Kidney (tissue), 14 donors: Measurements from ENCODE around the gene CTNND2. TPM values are rescaled to one million over a fixed set of nuclear protein-coding genes. Genes with fewer than 3 reads are reported as not detected.

Source experiments
- DNase-seq, 5 donors: peaks; one replicate each; pipeline ENCODE4 v3.0.0-alpha.2; 2013 to 2020
- FAIRE-seq: peaks from 2 replicates; lab custom pipeline; 2012; peaks lifted over from hg19 to GRCh38; lab: Jason Lieb, UNC
- H3K27ac ChIP-seq, 2 donors: one replicate each; pipeline ENCODE4 v1.7.0; 2013; ENCODE audit warnings: low read depth in 2 of 2, low read length in 2 of 2, inconsistent platforms in 1 of 2
- H3K27me3 ChIP-seq: one replicate; pipeline ENCODE4 v1.7.1; 2013; ENCODE audit warnings: low read length, inconsistent platforms; ENCODE audit not compliant: control insufficient read depth, insufficient read depth
- H3K36me3 ChIP-seq, 3 donors: one replicate each; pipeline versions ENCODE4 v1.7.0 to v1.7.1; 2013; ENCODE audit warnings: low read length in 3 of 3, control low read depth in 1 of 3, inconsistent platforms in 1 of 3; ENCODE audit not compliant: insufficient read depth in 3 of 3, control insufficient read depth in 2 of 3
- H3K4me1 ChIP-seq, 3 donors: one replicate each; pipeline versions ENCODE4 v1.7.0 to v1.7.1; 2013; ENCODE audit warnings: low read length in 3 of 3, inconsistent platforms in 1 of 3, low read depth in 1 of 3; ENCODE audit not compliant: control insufficient read depth in 2 of 3, insufficient read depth in 2 of 3
- H3K4me3 ChIP-seq, 3 donors: one replicate each; pipeline versions ENCODE4 v1.7.0 to v1.8.1; 2013; ENCODE audit warnings: low read length in 3 of 3, control low read depth in 1 of 3, inconsistent platforms in 1 of 3
- H3K9ac ChIP-seq, 3 donors: one replicate each; pipeline versions ENCODE4 v1.7.0 to v1.7.1; 2013; ENCODE audit warnings: low read length in 3 of 3, control low read depth in 1 of 3, inconsistent platforms in 1 of 3
- H3K9me3 ChIP-seq, 3 donors: one replicate each; pipeline versions ENCODE4 v1.7.0 to v1.7.1; 2013; ENCODE audit warnings: low read length in 3 of 3, control low read depth in 1 of 3, inconsistent platforms in 1 of 3; ENCODE audit not compliant: control insufficient read depth in 2 of 3, insufficient read depth in 1 of 3
- intact Hi-C: fragments of 100-400 bp; cut with DNase I; formaldehyde crosslinking; loops from one replicate; pipeline ENCODE4 v1.11.1; 2022
- polyA plus RNA-seq: library from polyadenylated mRNA; stranded (reverse); fragments of 350-450 nt; fragmentation: Illumina TruSeq; extraction: RNeasy Lipid Tissue Mini Kit (QIAGEN cat#74804); gene quantifications from one replicate; pipeline ENCODE4 v1.2.3, GENCODE V29; 2014; ENCODE audit warnings: low read depth, low replicate concordance; ENCODE audit not compliant: insufficient read depth
- total RNA-seq: library from RNA; stranded (reverse); fragmentation: NEBNext Ultra II Directional; extraction: Animal tissue kit (Norgen Biotek cat#: 25700); gene quantifications from one replicate; pipeline ENCODE4 v1.2.1, GENCODE V29; 2021
- TF ChIP-seq, protein P1 (sequence below): IDR thresholded peaks from 3 replicates; pipeline ENCODE4 v1.5.1; 2012; ENCODE audit warnings: mild to moderate bottlenecking, moderate library complexity, borderline replicate concordance; ENCODE audit not compliant: insufficient read depth; ENCODE audit errors: extremely low read depth
- donor health status: control.
- donor health status: control.
- donor health status: control.
- donor health status: control.
- donor health status: control.
- donor health status: DM: yes; HTN: yes; CAD: no.
- donor health status: Normal renal cell carcinoma (clear cell type).

CTNND2 gene
- total and polyA plus RNA-seq, 2 donors from 2014 or later, result 0.15 to 0.79 TPM

DNA sequence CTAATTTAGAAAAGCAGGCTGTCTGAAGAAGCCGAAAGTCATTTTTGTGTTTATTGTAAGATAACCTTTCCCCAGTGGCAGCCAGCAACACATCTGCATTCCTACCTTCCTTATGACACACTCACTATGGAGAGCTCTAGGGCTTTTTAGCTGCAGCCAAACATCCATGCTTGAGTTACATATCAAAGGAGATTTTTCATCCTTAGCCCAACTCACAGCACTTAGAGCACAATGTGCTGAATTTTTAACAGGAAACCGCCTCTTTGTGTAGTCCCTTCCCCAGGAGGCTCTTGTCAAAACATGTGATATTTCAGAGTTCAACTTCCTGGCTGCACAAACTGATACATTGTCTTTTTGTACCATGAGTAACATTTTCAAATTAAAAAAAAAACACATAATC, 379.2 kb downstream of the CTNND2 start:
- H3K27ac ChIP-seq, result no peak overlapping the region
- H3K27me3 ChIP-seq, result no peaks in the 10 kb centered on the region
- H3K9ac ChIP-seq, result no peak overlapping the region
- FAIRE-seq, result no peak
- no peaks in the 10 kb centered on the region for H3K4me1 ChIP-seq
- TF ChIP-seq, protein P1, sequence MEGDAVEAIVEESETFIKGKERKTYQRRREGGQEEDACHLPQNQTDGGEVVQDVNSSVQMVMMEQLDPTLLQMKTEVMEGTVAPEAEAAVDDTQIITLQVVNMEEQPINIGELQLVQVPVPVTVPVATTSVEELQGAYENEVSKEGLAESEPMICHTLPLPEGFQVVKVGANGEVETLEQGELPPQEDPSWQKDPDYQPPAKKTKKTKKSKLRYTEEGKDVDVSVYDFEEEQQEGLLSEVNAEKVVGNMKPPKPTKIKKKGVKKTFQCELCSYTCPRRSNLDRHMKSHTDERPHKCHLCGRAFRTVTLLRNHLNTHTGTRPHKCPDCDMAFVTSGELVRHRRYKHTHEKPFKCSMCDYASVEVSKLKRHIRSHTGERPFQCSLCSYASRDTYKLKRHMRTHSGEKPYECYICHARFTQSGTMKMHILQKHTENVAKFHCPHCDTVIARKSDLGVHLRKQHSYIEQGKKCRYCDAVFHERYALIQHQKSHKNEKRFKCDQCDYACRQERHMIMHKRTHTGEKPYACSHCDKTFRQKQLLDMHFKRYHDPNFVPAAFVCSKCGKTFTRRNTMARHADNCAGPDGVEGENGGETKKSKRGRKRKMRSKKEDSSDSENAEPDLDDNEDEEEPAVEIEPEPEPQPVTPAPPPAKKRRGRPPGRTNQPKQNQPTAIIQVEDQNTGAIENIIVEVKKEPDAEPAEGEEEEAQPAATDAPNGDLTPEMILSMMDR, result no peak
- H3K9me3 ChIP-seq, result no peaks in the 10 kb centered on the region
- no peak overlapping the region for H3K4me3 ChIP-seq
- intact Hi-C loops, result no loop called here
- DNase-seq, result peak in 1 of 5 donors; percentile 23
- H3K36me3 ChIP-seq, result no peaks in the 10 kb centered on the region

DNA sequence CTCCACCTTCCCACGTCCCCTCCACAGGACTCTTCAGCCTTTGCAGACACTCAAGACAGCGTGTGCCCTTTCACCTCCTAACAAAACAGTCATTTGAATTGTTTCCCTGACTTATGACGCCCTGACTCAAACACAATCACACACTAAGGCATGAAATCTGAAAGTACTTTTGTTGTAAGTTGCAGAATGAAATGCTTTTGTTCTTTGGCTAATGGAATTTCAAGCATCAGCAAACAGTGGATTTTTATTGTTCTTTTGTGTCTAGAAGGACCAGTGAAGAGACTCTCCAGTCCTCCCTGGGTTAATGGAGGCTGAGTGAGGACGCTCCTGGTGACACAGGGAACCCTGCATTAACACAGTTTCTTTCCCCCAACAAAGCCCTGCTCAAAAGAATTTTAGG, 380.1 kb downstream of the CTNND2 start:
- DNase-seq (peak in 1 of 5 donors; percentile 15), FAIRE-seq (no peak)
- no peak overlapping the region for H3K4me3 ChIP-seq
- no peaks in the 10 kb centered on the region for H3K27me3 ChIP-seq
- intact Hi-C loops, result no loop called here
- no peak overlapping the region for H3K27ac ChIP-seq
- no peaks in the 10 kb centered on the region for H3K36me3 ChIP-seq
- no peaks in the 10 kb centered on the region for H3K9me3 ChIP-seq
- TF ChIP-seq, protein P1, result no peak
- H3K4me1 ChIP-seq, result no peaks in the 10 kb centered on the region
- no peak overlapping the region for H3K9ac ChIP-seq

DNA sequence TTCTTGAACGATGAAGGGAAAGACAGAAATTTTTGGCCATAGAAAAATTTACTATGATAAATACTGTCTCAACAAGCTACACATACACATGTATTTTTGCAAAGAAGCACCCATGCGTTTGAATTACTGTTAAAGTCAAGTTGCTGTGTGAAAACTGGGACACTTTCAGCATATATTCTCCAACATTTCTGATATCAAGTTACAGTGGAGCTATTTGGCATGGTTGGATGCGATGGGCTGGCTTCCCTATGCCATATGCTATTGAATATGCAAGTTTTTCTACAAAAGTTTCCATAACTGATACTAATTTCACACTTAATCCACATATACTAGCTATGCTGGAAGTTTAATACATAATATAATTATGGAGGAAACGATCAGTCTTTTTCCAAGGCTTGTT, 381.4 kb downstream of the CTNND2 start:
- Histone ChIP-seq H3K27ac (no peak overlapping the region), H3K4me1 (no peaks in the 10 kb centered on the region), H3K9me3 (no peaks in the 10 kb centered on the region), H3K36me3 (no peaks in the 10 kb centered on the region), H3K9ac (no peak overlapping the region), H3K27me3 (no peaks in the 10 kb centered on the region), H3K4me3 (no peak overlapping the region)
- DNase-seq (no peak), FAIRE-seq (no peak)
- TF ChIP-seq, protein P1, result no peak
- intact Hi-C loops, result no loop called here
